SK-N-SH treated with all-trans-retinoic acid at 6 μM for 48 hours (cell line): ENCODE results near the gene AKR1B1.
"Not testable (repeated sequence)": the region's sequence is repeated elsewhere in the genome, so short reads cannot be mapped to it uniquely, and the experiment has no call there.

Source experiments
- CREB5 ChIP-seq: fragments of 250-450 bp; sonication (Bioruptor Pico); IDR thresholded peaks from 2 replicates; pipeline ENCODE4 v1.5.1; 2020; ENCODE audit warnings: low read depth, mild to moderate bottlenecking, moderate library complexity
- CSDC2 ChIP-seq: fragments of 250-450 bp; sonication (Bioruptor Pico); IDR thresholded peaks from 2 replicates; pipeline ENCODE4 v1.5.0; 2020; ENCODE audit warnings: mild to moderate bottlenecking, moderate library complexity
- OSR1 ChIP-seq: fragments of 250-450 bp; sonication (Bioruptor Pico); IDR thresholded peaks from 2 replicates; pipeline ENCODE4 v1.8.0; 2022; ENCODE audit warnings: moderate library complexity, mild to moderate bottlenecking, inconsistent platforms
- PPARA ChIP-seq: fragments of 250-450 bp; sonication (Bioruptor Pico); IDR thresholded peaks from 2 replicates; pipeline ENCODE4 v1.5.0; 2020; ENCODE audit warnings: mild to moderate bottlenecking, borderline replicate concordance
- RARB ChIP-seq: fragments of 250-450 bp; sonication (Bioruptor Pico); IDR thresholded peaks from 2 replicates; pipeline ENCODE4 v1.8.0; 2021; ENCODE audit warnings: mild to moderate bottlenecking, moderate library complexity

DNA sequence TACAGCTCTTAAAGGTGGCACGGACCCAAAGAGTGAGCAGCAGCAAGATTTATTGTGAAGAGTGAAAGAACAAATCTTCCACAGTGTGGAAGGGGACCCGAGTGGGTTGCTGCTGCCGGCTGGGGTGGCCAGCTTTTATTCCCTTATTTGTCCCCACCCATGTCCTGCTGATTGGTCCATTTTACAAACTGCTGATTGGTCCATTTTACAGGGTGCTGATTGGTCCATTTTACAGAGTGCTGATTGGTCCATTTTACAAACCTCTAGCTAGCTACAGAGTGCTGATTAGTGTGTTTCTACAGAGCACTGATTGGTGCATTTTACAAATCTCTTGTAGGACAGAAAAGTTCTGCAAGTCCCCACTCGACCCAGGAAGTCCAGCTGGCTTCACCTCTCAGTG is 28.8 kb upstream of the AKR1B1 start:
- not testable (repeated sequence) for TF ChIP-seq CSDC2, PPARA, OSR1, CREB5, RARB (CRISPR knock-in tag)
